ENCODE measurements around the gene PLPP3. TPM values are rescaled to one million over a fixed set of nuclear protein-coding genes. Genes with fewer than 3 reads are reported as not detected.

PLPP3 gene
- total and polyA plus RNA-seq, 2 of the 8 experiments (the other 6 are each of a cell fraction or from before 2014, with no cell fraction given) = 33.2 to 42.0 TPM

GRCh38 chr1:56543783-56544612 lies 35.4 kb downstream of the PLPP3 start (continued):
- TF ChIP-seq RXRA (IDR thresholded peaks at IDR 0.05; ENCODE audit: insufficient read depth, low read depth, low read length) = no peak
- no peak for TF ChIP-seq TAF7 (optimal IDR thresholded peaks at IDR 0.05; ENCODE audit: borderline replicate concordance, low read depth, low read length)
- TF ChIP-seq POU5F1 (IDR thresholded peaks at IDR 0.05; ENCODE audit: low read depth, low read length) = 0 out of 2 replicates have a peak, but pooled peaks have one; percentile 9
- no peak for TF ChIP-seq ASH2L (IDR thresholded peaks at IDR 0.05; ENCODE audit: low read length)

Measured in H1 (cell line).